ENCODE measurements around the gene SOS2. TPM values are rescaled to one million over a fixed set of nuclear protein-coding genes. Genes with fewer than 3 reads are reported as not detected.
A peak's percentile ranks its signal among the peaks of the same experiment; 100 is the strongest.

SOS2 gene
- total RNA-seq = 52.4 TPM

DNA sequence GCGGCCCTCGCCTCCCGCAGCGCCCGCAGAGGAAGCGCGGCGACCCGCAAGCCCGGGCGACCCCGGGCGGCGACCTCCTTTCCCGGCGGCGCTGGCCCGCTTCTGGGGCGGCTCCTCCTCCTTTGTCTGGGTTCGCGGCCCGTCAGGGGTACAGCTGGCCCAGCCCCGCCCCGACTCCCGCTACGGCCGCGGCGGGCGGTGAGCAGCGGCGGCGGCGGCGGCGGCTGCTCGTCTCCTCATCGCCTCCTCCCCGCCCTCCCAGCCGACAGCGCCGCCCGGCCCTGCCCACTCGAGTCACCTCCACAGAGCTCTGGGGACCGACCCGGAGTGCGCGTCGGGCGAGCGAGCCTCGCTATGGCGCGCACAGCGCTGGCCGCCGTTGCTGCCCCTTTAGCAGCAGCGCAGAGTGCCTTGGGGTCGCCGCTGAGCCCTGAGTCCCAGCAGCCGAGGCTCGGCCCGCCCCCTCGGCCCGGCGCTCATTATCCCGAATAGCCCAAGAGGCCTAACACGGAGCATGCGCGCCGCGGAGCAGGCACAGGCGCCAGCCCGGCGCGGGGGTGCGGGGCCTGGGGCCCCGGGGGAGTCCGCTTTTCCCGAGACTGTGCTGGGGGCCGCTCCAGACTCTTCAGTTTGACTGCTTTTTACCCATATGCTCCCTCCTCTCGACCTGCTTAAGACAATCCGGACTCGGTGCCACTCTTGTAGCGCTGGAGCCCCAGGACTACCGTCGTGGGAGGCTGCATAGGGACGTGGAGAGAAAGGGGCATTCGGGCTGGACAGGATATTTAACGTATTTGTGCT lies at the start of gene SOS2:
Gene SOS2, minus strand, starts transcription at position 104 of the 801 bp plus-strand sequence. CDS start 295 bp downstream, outside the sequence.
- peak; percentile 90 for DNase-seq (ENCODE audit: low spot score)
- intact Hi-C loops (cut with DNase I) = no loop called here
- peak; percentile 95 for ATAC-seq

DNA sequence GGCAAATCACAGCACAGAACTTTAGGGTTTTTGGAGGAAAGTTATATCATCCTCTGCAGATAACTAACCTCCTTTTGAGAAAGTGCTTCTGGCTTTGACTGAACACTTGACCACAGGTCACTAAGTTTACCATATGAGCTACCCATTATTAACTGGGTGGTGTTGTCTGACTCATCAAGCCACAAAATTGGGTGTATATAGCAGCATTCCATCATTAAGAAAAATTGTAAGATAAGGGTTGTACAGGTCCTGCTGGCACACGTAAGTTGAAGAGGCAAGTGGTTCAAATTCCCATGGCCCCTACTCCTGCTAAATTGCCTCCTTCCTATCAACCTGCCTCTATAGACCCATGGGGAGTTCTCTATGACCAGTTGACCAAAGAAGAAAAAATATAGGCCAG lies 41.1 kb upstream of the SOS2 start:
- intact Hi-C loops (cut with DNase I) = no loop called here
- no peak for DNase-seq (ENCODE audit: low spot score)
- ATAC-seq = no peak

DNA sequence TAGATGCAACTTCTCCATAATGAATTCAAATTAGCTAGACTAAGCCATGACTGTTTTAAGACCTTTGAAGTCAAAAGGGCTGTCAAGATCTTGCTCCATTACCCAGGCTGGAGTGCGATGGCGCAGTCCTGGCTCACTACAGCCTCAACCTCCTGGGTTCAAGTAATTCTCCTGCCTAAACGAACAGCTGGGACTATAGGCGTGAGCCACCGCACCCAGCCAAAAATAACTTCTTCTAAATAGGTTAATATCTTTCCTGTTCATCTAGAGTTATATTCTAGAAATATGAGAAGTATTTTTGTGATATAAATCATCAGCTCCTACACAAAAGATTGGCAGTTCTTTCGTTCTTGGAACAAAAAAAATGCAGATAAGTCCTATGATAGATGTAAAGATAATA lies 39.6 kb upstream of the SOS2 start:
- no peak for ATAC-seq
- intact Hi-C loops (cut with DNase I) = no loop called here

DNA sequence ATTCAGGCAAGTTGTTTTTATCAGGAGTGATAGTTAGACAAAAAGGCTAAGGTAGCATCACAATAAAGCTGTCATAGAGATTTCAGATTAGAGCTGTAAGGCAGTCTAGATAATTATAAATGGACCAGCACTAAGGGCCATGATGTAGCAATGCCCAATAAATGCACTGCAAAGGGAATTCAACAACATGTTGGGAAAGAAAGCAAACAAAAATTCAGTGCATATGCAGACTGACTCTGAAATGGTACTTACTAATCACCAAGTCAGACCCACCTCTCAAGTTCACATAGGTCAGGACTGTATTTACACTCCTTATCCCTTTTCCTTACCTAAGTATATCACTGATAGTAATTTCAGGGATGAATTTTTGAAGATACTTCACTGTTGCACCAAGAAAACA lies 33.7 kb upstream of the SOS2 start:
- no peak for DNase-seq (ENCODE audit: low spot score)
- ATAC-seq = no peak
- intact Hi-C loops (cut with DNase I) = no loop called here

More for the DNA sequence above, 39.6 kb upstream of the SOS2 start:
- no peak for DNase-seq (ENCODE audit: low spot score)

DNA sequence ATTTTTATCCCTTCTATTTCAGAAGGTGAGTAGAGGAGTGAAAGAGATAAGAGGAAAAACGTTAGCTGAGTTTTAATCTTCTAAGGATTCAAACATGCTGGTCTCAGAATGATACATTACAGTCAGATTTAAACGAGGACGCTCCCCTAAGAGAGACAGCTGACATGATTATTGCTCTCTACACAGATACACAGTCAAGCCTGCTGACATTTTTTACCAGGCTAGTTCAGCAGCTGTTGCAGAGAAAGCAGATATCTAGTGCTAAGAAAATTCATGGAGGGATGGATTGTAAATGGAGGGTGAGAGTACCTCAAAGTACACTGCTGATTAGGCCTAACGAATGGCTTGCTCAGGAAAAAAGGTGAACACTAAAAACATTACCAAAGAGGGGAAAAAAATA lies 31.9 kb upstream of the SOS2 start:
- no peak for DNase-seq (ENCODE audit: low spot score)
- intact Hi-C loops (cut with DNase I) = no loop called here
- ATAC-seq = no peak

DNA sequence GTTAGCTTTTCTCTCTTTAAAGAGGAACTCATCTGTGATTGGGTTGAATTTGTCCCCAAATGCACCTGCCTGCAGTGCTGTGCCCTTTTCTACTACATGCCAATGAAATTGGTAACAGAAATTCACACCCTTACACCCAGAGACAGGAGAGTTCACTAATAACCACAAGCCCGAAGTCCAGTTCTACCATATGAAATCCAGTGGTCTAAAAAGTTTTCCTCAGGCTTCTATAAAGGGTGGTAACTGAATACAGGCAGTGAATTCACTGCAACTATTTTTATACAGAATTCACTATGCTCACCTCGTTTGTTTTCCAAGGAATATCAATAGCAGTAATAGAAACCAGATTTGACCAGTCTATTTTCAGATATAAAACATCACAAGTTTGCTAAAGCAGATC lies 31.5 kb upstream of the SOS2 start:
- intact Hi-C loops (cut with DNase I) = no loop called here
- ATAC-seq (no peak), DNase-seq (ENCODE audit: low spot score) (no peak)

DNA sequence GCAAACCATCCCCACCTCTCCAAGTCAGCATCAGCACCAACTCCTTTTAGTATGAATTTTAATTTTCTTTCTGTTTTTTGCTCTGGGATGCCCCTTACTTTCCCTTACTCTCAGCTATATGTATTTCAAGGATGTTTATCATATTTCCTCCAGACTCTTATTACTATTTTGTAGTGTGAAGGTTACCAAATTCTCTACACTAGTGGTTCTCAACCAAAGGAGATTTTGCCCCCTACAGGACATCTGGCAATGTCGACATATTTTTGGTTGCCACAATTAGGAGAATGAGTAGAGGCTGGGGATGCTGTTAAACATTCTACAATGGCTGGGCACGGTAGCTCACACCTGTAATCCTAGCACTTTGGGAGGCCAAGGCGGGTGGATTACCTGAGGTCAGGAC lies 29.1 kb upstream of the SOS2 start:
- ATAC-seq (no peak), DNase-seq (ENCODE audit: low spot score) (no peak)
- intact Hi-C loops (cut with DNase I) = no loop called here

DNA sequence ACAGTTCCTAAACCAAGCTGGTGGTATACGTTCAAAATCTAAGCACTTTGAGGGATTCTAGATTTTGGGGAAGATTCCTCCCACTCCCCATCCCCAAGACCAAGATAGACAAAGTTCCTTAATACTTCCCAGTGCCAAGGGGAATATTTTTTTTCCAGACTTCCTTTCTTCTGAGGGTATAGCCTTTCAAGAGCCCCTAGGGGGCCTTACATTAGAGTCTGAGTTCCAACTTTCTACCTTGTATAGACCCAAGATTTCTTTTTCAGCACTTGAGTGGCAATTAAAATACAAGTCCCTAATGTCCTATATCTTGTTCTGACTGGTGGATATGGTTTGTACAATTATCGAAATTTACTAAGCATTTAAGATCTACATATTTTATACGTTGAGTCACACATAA lies 28.7 kb upstream of the SOS2 start:
- intact Hi-C loops (cut with DNase I) = no loop called here
- DNase-seq (ENCODE audit: low spot score) (no peak), ATAC-seq (no peak)

DNA sequence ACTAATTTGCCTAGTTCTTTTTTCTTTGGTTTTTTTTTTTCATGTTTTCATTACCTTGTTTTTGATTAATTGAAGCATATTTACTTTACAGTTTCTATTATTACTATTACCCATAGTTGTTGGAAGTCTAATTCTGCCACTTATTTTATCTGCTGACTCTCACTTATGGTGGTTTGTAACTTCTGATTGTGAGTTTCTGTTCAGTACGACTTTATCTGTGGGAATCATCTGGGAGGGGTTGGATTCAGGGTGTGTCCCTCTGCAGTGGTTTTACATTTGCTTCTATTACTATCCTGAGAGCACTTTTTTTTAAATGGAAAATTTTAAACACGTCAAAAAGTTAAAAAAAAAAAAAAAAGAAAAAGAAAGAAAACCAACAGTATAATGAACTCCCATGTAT lies 26.4 kb upstream of the SOS2 start:
- no peak for DNase-seq (ENCODE audit: low spot score)
- ATAC-seq = no peak
- intact Hi-C loops (cut with DNase I) = no loop called here

DNA sequence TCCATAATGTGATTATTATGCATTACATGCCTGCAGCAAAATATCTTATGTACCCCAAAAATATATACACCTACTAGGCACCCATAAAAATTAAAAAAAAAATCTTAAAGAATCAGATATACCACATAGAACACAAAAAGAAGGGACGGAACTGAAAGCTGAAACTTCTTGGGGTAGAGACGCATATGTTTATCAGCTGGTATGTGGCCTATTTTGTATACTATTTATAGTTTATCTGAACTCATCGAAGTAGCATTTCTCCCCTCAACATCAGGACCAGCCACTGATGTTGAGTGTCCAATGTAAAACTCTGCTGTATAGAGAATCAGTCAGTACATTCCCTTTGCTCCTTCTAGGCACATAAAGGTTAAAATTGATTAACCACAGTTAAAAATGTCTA lies 22.9 kb upstream of the SOS2 start:
- DNase-seq (ENCODE audit: low spot score) = no peak
- no peak for ATAC-seq
- intact Hi-C loops (cut with DNase I) = no loop called here

DNA sequence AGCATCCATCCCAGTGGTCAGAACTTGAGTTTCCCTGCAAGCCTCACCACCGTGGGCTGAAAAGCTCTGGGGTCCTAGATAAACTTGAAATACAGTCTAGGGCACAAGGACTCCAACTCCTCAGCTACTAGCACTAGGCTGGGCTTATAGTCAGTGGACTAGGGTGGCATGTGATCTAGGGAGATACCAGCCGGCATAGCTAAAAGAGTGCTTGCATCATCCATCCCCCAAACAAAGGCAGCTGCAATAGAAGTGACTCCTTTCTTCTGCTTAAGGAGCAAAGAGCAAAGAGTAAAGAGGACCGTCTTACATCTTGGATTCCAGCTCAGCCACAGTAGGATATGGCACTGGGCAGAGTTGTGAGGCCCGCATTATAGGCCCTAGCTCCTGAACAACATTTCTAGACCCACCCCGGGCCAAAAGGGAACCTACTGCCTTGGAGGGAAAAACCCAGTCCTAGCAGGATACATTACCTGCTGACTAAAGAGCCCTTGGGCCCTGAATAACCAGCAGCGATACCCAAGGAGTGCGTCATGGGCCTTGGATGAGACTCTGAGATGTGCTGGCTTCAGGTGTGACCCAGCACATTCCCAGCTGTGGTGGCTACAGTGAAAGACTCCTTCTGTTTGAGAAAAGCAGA lies 17.9 kb upstream of the SOS2 start:
- DNase-seq (ENCODE audit: low spot score) (no peak), ATAC-seq (no peak)
- intact Hi-C loops (cut with DNase I) = no loop called here

DNA sequence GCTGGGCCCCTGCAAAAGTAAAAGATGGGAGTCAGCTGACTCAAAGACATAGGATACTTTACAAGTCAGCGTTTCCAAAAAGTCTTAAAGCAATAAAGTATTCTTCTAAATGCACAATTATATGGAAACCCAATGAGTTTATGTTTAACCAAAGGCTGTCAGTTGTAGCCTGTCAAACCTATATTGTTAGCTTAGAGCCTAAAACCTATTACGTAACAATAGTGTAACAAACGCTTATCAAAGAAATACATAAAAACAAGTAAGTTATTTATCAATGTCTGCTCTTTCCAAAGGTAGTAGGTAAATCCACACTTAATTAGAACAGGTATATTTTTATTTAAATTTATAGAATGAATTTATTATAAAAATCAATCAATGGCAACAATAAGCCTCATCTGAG lies 15.9 kb upstream of the SOS2 start:
- intact Hi-C loops (cut with DNase I) = no loop called here
- DNase-seq (ENCODE audit: low spot score) (no peak), ATAC-seq (no peak)

DNA sequence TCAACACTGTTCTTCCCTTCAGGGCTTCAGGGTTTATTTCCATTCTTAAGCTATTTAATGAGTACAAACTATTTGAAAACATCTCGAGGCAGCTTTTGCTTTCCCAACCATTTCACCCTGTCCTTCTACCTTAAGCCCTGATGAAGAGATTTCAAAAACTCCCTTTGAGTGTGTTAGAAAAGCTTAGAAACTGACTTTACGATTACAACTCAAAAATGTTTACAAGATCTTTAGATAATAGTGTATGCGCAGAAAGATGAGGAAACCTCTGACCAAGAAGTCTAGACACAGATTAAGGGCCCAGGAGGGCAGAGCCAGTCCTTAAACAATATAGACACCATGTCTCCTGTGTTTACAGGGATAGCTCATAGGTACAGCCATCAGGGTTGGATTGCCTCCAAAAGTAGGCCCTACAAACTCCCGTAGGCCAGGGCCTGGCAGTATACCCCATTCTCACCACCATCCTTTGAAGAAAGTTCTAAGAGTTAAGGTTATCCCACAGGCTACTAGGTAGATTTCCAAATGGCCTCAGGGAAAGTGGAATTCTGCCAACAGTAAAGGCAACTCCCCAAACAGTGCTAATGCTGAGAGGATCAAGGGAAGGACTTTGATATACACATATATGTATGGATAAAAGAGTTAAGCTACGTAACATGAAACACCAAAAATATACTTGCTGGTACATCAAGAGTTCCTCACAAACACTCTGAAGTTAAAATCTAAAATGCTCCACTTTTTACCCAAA lies 11.4 kb upstream of the SOS2 start:
- DNase-seq (ENCODE audit: low spot score) (no peak), ATAC-seq (no peak)
- intact Hi-C loops (cut with DNase I) = no loop called here

DNA sequence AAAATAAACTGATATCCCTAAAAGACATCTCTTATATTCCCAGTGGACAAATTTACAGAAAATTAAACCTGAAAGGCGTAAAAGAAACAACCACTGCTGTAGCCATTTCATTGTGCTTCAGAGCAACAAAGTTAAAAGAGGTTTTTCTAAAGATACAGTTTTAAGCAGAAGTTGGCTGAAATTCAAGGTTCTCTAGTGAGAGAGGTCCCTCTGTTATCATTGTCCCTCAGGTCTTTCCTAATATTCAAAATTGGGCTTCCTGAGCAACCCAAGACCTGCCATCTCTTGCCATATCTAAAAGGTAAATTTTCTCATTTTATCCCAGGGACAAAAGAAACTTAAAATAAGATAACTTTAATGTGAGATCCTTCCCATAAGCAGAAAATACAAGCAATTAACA lies 10.7 kb upstream of the SOS2 start:
- intact Hi-C loops (cut with DNase I) = no loop called here
- DNase-seq (ENCODE audit: low spot score) (no peak), ATAC-seq (no peak)

DNA sequence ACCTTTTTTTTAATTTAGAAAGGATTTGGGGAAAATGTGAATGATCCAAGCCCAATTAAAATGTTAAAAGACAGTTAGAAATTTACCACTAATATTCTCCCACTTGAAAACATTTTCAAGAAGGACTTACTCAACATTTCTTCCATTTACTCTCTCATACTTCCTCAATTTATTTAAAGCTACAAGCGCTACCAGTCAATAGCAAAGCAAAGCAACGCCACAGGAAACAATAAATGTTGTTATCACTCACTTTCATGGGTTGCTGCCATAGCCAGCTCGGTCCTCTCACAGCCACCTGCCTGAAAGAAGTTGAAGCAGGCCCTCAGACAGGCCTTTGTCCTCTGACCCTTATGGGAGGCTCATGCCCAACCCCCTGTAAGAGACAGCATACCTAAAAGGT lies 6.0 kb upstream of the SOS2 start:
- DNase-seq (ENCODE audit: low spot score) (no peak), ATAC-seq (no peak)
- intact Hi-C loops (cut with DNase I) = no loop called here

DNA sequence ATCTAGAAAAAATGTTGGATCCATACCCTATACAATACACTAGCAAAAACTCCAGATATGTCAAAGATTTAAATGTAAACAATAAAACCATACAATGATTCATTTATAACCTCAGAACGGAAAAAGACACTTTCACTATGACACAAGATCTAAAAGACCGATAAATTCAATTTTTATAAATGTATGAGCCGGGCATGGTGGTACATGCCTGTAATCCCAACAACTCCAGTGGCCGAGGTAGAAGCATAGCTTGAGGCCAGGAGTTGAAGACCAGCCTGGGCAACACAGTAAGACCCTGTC lies 2.5 kb upstream of the SOS2 start:
- intact Hi-C loops (cut with DNase I) = no loop called here
- ATAC-seq = no peak
- no peak for DNase-seq (ENCODE audit: low spot score)

DNA sequence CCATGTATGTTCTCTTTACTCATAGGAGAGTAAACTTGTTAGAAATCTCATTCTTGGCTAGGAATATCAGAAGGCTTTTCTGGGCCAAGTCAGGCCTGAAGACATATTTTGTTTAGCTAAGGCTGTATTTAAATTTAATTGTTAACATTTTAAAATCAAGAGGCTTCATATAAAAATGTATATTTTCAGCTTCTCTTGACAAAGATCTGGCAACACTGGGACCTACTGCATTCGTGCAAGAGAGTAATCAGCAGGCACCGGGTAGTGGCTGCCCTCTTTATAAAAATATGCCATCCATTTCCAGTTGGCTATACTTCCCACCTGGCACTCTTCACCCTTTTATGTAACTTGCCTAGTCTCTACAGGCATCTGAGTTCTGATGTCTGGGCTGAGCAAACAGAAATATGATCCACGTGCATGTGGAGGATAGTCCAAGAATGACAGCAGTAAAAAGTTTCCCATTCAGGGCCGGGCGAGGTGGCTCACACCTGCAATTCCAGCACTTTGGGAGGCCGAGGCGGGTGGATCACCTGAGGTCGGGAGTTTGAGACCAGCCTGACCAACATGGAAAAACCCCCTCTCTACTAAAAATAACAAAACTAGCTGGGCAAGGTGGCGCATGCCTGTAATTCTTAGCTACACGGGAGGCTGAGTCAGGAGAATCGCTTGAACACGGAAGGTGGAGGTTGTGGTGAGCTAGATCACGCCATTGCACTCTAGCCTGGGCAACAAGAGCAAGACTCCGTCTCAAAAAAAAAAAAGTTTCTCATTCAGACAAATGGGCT lies 2.0 kb upstream of the SOS2 start:
- ATAC-seq = no peak
- no peak for DNase-seq (ENCODE audit: low spot score)
- intact Hi-C loops (cut with DNase I) = no loop called here

DNA sequence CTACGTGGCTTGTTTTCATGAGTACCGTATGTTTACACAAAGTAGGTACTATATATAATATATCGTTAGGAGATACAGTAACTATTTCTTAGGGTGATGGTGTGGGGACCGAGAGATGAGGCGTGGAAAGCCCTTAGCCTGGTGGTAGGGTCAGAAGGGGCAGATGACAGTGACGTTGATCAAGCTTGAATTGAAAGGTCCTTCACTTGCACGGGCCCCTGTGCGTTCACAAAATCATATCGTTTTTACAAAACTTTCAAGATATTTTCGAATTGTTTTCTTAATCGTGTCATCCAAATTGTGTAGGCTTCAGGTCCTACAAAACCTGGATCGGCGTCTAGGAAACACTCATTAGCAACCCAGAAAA lies 881 bp upstream of the SOS2 start:
- ATAC-seq (peak; percentile 19), DNase-seq (ENCODE audit: low spot score) (no peak)
- intact Hi-C loops (cut with DNase I) = no loop called here

DNA sequence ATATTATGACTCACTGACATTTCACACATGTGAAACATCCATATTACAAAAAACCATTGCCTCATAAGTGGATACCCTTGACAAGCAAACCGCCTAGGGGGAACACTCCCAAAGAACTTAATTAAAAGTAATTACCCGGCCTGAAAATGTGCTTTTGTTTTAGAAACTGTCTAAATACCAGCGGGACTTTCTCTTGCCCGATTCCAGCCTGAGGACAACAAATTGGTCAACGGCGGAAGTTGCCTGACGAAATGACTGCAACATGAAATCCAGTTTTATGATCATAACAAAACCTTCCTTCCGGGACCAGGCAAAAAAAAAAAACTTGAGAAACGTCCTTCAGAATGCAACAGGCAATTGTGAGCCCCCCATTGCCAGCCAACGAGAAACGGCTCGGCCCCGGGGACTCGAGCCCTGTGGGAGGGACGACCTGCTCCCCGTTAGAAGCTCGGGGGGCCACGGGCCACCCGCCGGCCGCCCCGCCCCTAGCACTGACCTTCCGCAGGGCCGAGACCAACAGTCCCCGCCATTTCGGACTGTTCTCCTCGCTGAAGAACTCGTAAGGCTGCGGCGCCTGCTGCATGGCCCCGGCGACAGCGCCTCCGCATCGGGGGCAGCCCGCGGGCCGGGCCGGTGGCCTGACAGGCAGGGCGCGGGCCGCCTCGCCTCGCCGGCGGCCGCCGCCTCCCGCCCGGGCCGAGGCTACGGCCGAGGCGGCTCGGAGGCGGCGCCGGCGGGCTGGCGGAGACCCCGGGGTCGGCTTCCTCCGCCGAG lies 490 bp downstream of the SOS2 start:
- intact Hi-C loops (cut with DNase I) = no loop called here
- ATAC-seq (peak; percentile 64), DNase-seq (ENCODE audit: low spot score) (peak; percentile 79)
